Central memory CD8-positive, alpha-beta T cell (primary cell): ENCODE measurements around the gene KLHL40.

Experiments
- ATAC-seq: fragments of 150-1000 bp; cut with Tn5 transposase; replicated peaks from 2 replicates; pipeline ENCODE4 v1.10.0; 2022; ENCODE audit warnings: mild to moderate bottlenecking, moderate FRiP score, moderate number of reproducible peaks; ENCODE audit not compliant: poor library complexity, severe bottlenecking; ENCODE audit errors: extremely low read depth
- DNase-seq, 2 donors: peaks; one replicate each; pipeline ENCODE4 v3.0.0; 2021; ENCODE audit warnings: low spot score in 2 of 2
- H3K27ac Mint-ChIP-seq: one replicate; pipeline ENCODE4 v1.8.0; 2022; ENCODE audit warnings: low read depth, mild to moderate bottlenecking, moderate library complexity, mixed read lengths
- H3K27me3 Mint-ChIP-seq: one replicate; pipeline ENCODE4 v1.8.0; 2022; ENCODE audit warnings: mixed read lengths
- H3K36me3 Mint-ChIP-seq: one replicate; pipeline ENCODE4 v1.8.0; 2022; ENCODE audit warnings: mild to moderate bottlenecking, moderate library complexity, mixed read lengths; ENCODE audit not compliant: insufficient read depth
- H3K4me1 Mint-ChIP-seq: one replicate; pipeline ENCODE4 v1.8.0; 2022; ENCODE audit warnings: mixed read lengths
- H3K4me3 Mint-ChIP-seq: one replicate; pipeline ENCODE4 v1.8.0; 2022; ENCODE audit warnings: mild to moderate bottlenecking, moderate library complexity, mixed read lengths
- H3K9me3 Mint-ChIP-seq: one replicate; pipeline ENCODE4 v1.8.0; 2022; ENCODE audit warnings: mixed read lengths

The KLHL40 gene

DNA sequence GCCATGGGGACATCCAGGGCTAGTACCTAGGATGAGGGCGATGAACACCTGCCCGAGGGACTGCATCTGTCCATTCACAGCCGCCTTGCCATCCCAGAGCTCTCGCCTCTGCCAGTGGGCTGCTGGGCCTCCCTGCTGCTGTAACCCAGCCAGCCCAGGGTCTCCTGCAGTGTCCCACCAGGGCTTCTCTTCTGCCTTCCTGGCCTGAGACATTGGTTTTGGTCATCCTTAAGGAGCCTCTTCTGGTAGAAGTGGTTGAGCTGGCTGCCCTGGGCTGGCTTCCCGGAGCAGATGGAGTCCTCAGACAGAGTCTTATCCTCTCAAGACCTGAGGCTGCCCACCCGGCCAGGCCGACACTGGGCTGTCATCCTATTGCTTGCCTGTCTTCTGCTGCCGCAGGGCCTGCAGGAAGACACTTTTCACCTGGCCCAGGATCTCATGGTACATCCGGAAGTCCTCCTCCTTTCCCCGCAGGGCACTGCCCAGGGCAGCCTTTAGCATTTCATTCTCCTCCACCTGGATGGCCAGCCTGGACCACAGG, 23.3 kb downstream of the KLHL40 start:
- H3K36me3 Mint-ChIP-seq, result no peaks in the 10 kb centered on the region
- H3K27ac Mint-ChIP-seq, result no peak overlapping the region
- H3K9me3 Mint-ChIP-seq, result no peaks in the 10 kb centered on the region
- ATAC-seq (no peak), DNase-seq (no peak)
- no peaks in the 10 kb centered on the region for H3K4me1 Mint-ChIP-seq
- H3K4me3 Mint-ChIP-seq, result no peak overlapping the region
- H3K27me3 Mint-ChIP-seq, result peaks cover 45% of the 10 kb centered on the region

- ATAC-seq, result no peak
- H3K4me3 Mint-ChIP-seq, result no peak overlapping the region
- no peak overlapping the region for H3K27ac Mint-ChIP-seq
- peaks cover 51% of the 10 kb centered on the region for H3K27me3 Mint-ChIP-seq
- no peaks in the 10 kb centered on the region for H3K36me3 Mint-ChIP-seq
- no peak for DNase-seq
- no peaks in the 10 kb centered on the region for H3K4me1 Mint-ChIP-seq
- no peaks in the 10 kb centered on the region for H3K9me3 Mint-ChIP-seq
Measured at GRCh38 chr3:42709621-42710020, 24.3 kb downstream of the KLHL40 start.

DNA sequence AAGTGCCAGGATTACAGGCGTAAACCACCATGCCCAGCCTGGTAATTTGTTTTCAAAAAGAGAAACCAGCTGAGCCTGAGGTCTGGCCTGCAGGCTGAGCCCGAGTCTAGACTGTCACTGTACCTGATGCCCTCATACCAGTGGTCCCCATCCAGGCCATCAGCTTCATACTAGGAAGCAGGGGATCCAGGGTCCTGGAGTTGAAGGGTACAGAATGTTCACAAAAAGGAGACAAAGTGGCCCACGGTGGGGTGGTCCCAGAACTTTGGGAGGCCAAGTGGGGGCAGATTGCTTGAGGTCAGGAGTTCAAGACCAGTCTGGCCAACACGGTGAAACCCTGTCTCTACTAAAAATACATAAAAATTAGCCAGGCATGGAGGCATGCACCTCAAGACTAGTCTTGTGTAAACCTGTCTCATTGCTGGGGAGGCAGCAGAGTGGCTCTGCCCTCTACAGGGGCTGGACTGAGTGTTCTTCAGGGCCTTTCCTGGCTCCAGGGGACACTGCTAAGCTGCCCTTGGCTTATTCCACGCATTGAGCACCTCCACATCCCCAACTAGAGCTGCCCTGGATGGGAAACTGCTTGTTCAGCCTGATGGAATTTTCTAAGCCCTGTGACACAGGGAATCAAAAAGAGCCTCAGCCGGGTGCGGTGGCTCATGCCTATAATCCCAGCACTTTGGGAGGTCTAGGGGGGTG, 25.1 kb downstream of the KLHL40 start:
- no peaks in the 10 kb centered on the region for H3K9me3 Mint-ChIP-seq
- ATAC-seq, result no peak
- no peaks in the 10 kb centered on the region for H3K36me3 Mint-ChIP-seq
- peaks cover 47% of the 10 kb centered on the region for H3K27me3 Mint-ChIP-seq
- H3K4me1 Mint-ChIP-seq, result no peaks in the 10 kb centered on the region
- DNase-seq, result no peak
- H3K27ac Mint-ChIP-seq, result no peak overlapping the region
- no peak overlapping the region for H3K4me3 Mint-ChIP-seq

DNA sequence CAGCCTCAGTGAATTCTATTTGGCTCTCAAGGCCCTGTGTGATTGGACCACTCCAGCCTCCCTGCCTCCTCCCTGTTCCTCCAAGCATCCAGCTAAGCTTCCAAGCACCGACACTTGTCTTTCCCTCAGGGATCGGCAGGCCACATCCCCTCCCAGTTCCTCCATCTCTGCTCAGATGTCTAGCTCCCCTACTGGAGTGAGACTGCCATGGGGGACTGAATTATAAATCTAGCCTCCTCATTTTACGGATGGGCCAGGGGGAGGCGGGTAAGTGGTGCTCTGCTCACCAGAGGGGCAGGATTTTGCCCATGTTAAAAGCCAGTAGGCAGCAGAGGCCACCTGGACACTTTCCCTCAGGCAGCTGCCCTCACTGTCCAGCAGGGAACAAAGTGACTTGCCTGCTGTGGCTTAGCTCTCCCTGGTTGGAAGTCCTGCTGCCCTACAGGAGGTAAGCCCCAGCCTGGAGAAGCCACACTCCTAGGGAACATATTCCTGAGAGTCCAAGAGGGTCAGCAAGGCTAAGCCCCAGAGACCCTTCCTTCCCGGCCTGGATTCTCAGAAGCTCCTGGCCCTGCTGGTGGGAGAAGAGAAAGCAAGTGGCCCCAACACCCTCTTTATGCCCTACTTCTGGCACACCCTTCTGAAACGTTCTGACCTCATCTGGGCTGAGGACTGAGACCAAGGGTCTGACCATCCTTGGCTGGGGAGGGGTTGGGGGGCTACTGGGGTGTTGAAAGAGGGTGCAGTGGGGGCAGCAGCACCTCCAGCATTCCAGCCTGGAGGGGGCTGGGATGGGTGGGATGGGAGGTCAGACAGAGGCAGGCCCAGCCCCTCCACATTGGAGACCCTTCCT, 26.4 kb downstream of the KLHL40 start:
- ATAC-seq (no peak), DNase-seq (no peak)
- no peaks in the 10 kb centered on the region for H3K4me1 Mint-ChIP-seq
- peaks cover 39% of the 10 kb centered on the region for H3K27me3 Mint-ChIP-seq
- no peak overlapping the region for H3K27ac Mint-ChIP-seq
- no peaks in the 10 kb centered on the region for H3K9me3 Mint-ChIP-seq
- no peaks in the 10 kb centered on the region for H3K36me3 Mint-ChIP-seq
- no peak overlapping the region for H3K4me3 Mint-ChIP-seq

GRCh38 chr3:42712344-42712648, 27.0 kb downstream of the KLHL40 start:
- no peaks in the 10 kb centered on the region for H3K4me1 Mint-ChIP-seq
- H3K9me3 Mint-ChIP-seq, result no peaks in the 10 kb centered on the region
- H3K27ac Mint-ChIP-seq, result no peak overlapping the region
- ATAC-seq (no peak), DNase-seq (no peak)
- peaks cover 35% of the 10 kb centered on the region for H3K27me3 Mint-ChIP-seq
- no peaks in the 10 kb centered on the region for H3K36me3 Mint-ChIP-seq
- H3K4me3 Mint-ChIP-seq, result no peak overlapping the region

DNA sequence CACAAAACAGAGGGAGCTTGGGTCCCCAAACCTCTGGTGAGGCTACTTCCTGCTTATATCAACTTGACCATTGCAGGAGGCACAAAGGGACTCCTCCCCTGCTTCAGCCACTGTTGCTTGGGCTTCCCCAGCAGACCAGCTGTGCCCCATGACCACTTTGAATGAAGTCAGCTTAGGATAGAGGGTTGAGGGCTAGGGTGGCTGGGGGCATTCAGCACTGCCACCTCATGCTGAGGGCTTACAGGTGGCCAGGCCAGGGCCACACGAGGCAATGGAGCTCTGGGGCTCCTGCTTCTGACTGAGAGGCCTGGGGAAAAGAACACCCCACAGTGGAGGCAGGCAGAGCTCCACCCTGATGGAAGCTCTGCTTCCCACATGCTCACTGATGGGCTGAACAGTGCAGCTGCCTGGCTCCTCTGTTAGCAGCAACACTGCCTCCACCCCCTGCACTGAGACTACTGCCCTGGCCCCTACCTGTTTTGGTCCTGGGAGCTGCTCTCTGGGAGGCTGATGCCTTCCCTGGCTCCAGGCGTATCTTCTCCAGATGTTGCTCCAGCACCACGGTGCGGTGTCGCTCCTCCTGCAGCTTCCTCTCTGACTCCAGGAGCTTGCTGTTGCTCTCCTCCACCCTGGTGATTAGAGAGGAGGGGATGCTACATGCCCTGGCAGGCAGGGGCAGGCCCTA, 27.5 kb downstream of the KLHL40 start:
- DNase-seq, result no peak
- H3K4me1 Mint-ChIP-seq, result no peaks in the 10 kb centered on the region
- H3K36me3 Mint-ChIP-seq, result no peaks in the 10 kb centered on the region
- peaks cover 30% of the 10 kb centered on the region for H3K27me3 Mint-ChIP-seq
- ATAC-seq, result no peak
- no peaks in the 10 kb centered on the region for H3K9me3 Mint-ChIP-seq
- H3K4me3 Mint-ChIP-seq, result no peak overlapping the region
- H3K27ac Mint-ChIP-seq, result no peak overlapping the region

GRCh38 chr3:42713747-42714146, 28.4 kb downstream of the KLHL40 start:
- ATAC-seq (no peak), DNase-seq (no peak)
- no peak overlapping the region for H3K27ac Mint-ChIP-seq
- no peak overlapping the region for H3K4me3 Mint-ChIP-seq
- H3K36me3 Mint-ChIP-seq, result no peaks in the 10 kb centered on the region
- H3K9me3 Mint-ChIP-seq, result no peaks in the 10 kb centered on the region
- H3K27me3 Mint-ChIP-seq, result peaks cover 27% of the 10 kb centered on the region
- H3K4me1 Mint-ChIP-seq, result no peaks in the 10 kb centered on the region

DNA sequence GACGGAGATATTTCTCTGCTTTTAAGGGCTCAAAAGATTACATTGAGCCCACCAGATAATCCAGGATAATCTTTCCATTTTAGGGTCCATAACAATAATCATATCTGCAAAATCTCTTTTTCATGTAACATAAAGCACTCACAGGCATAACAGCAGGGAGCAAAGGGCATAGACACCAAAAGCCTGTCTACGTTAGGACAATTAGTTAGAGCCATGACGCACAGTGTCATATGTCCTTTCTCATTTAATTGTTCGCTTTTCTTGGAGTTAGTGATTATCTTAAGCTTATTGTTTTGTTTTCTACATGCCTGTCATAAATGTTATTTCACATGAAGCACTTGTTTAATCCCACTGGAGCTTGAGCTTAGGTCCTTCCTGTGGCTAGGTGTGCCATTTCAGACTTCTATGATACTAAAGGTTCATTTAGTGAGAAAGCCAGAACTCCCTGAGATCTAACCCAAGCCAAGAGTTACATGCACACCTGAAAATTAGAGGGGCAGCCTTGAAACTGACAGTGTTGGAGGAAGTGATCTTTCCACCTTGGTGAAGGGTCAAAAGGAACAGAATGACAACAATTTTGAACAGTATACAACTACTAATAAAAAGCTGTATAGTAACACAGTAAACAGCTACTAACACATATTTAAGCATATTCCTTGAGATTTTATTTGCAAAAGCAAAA, 29.0 kb downstream of the KLHL40 start:
- H3K4me3 Mint-ChIP-seq, result no peak overlapping the region
- no peak overlapping the region for H3K27ac Mint-ChIP-seq
- H3K4me1 Mint-ChIP-seq, result no peaks in the 10 kb centered on the region
- H3K27me3 Mint-ChIP-seq, result peaks cover 26% of the 10 kb centered on the region
- H3K36me3 Mint-ChIP-seq, result no peaks in the 10 kb centered on the region
- ATAC-seq (no peak), DNase-seq (no peak)
- no peaks in the 10 kb centered on the region for H3K9me3 Mint-ChIP-seq

DNA sequence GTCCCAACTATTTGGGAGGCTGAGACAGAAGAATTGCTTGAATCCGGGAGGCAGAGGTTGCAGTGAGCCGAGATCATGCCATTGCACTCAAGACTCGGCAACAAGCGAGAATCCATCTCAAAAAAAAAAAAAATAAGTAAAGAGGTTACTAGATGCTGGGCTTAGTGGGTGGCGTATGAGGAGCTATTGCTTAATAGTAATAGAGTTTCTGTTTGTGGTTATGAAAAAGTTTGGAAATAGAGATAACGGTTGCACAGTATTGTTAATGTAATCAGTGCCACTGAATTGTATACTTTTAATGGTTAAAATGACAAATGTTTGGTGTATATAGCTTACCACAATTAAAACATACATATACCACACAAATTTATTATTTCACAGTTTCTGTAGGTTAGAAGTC, 32.0 kb downstream of the KLHL40 start:
- ATAC-seq (no peak), DNase-seq (no peak)
- H3K4me1 Mint-ChIP-seq, result no peaks in the 10 kb centered on the region
- no peaks in the 10 kb centered on the region for H3K9me3 Mint-ChIP-seq
- peaks cover 19% of the 10 kb centered on the region for H3K27me3 Mint-ChIP-seq
- no peak overlapping the region for H3K27ac Mint-ChIP-seq
- no peak overlapping the region for H3K4me3 Mint-ChIP-seq
- H3K36me3 Mint-ChIP-seq, result no peaks in the 10 kb centered on the region

DNA sequence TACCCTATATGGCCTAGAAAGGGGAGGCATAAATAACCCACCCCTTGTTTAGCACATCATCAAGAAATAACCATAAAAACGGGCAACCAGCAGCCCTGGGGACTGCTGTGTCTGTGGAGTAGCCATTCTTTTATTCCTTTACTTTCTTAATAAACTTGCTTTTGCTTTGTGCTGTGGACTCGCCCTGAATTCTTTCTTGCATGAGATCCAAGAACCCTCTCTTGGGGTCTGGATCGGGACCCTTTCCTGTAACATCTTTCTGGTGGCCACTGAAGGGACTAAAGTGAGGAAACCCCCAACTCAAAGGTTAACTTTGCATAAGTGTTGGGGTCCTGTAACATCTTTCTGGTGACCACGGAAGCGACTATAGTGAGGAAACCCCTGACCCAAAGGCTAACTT, 33.0 kb downstream of the KLHL40 start:
- Mint-ChIP-seq H3K9me3 (no peaks in the 10 kb centered on the region), H3K4me3 (no peak overlapping the region), H3K4me1 (no peaks in the 10 kb centered on the region), H3K27me3 (peaks cover 25% of the 10 kb centered on the region), H3K27ac (no peak overlapping the region), H3K36me3 (no peaks in the 10 kb centered on the region)
- ATAC-seq (no peak), DNase-seq (no peak)

DNA sequence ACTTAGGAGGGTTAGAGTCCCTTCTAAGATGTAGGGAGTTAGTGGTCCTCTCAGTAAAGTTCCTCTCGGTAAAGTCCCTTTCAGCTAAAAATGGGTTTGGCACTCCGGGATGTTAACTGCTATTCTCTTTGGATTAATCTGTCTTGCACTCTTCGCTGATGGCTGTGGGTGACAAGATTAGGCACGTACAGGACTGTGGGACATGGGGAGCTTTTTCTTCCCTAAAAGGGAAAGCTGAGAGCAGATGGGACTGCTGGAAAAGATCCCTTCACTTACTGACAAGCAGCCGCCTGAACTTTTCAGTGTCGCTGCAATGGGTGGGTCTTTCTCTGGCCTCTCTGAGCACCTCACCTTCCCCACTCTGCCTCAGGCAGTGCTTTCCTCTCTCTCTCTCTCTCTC, 33.7 kb downstream of the KLHL40 start:
- no peak overlapping the region for H3K27ac Mint-ChIP-seq
- DNase-seq (no peak), ATAC-seq (no peak)
- H3K9me3 Mint-ChIP-seq, result no peaks in the 10 kb centered on the region
- no peak overlapping the region for H3K4me3 Mint-ChIP-seq
- H3K27me3 Mint-ChIP-seq, result peaks cover 27% of the 10 kb centered on the region
- H3K36me3 Mint-ChIP-seq, result no peaks in the 10 kb centered on the region
- H3K4me1 Mint-ChIP-seq, result no peaks in the 10 kb centered on the region

DNA sequence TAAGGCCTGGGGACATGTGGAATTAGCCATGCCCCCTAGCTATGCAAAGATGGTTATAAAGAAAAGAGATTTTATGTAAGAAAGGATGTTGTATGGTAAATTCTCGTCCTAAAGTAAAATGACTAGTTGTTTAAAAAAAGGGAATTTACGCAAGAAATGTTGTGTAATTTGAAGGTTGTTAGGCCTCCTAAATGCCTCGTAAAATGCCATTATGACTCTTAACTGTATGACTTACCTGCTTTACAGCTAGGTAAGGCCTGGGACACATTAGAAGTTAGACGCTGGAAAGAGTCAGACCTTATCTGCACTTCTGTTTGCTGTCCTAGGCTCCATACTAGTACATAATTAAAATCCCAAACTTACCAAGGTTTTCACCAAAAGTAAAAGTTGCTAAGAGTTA, 34.8 kb downstream of the KLHL40 start:
- Mint-ChIP-seq H3K9me3 (no peaks in the 10 kb centered on the region), H3K27me3 (peaks cover 28% of the 10 kb centered on the region), H3K4me3 (no peak overlapping the region), H3K36me3 (no peaks in the 10 kb centered on the region), H3K4me1 (no peaks in the 10 kb centered on the region), H3K27ac (no peak overlapping the region)
- ATAC-seq (no peak), DNase-seq (no peak)
